Sigmoid colon (tissue), 4 donors: ENCODE results near the gene HELZ.

Experiments used
- EP300 ChIP-seq, 4 donors: sonication (generic); formaldehyde crosslinking; IDR thresholded peaks; one replicate each; pipeline ENCODE4 v1.6.1; 2017; ENCODE audit warnings: antibody characterized with exemption in 4 of 4
- POLR2A ChIP-seq, 2 donors: fragments of 450-650 bp; IDR thresholded peaks; one replicate each; pipeline ENCODE4 v1.6.1; 2016; ENCODE audit warnings: antibody characterized with exemption in 2 of 2, mild to moderate bottlenecking in 2 of 2, moderate library complexity in 2 of 2
- TF ChIP-seq, protein P1 (sequence below), 4 experiments: fragments of 450-650 bp in 3 of 4; fragments of 200-600 bp in 1 of 4; IDR thresholded peaks; one replicate each; pipeline ENCODE4 v1.5.1; 2016 to 2019; ENCODE audit warnings: antibody characterized with exemption in 4 of 4, mild to moderate bottlenecking in 3 of 4, moderate library complexity in 2 of 4

DNA sequence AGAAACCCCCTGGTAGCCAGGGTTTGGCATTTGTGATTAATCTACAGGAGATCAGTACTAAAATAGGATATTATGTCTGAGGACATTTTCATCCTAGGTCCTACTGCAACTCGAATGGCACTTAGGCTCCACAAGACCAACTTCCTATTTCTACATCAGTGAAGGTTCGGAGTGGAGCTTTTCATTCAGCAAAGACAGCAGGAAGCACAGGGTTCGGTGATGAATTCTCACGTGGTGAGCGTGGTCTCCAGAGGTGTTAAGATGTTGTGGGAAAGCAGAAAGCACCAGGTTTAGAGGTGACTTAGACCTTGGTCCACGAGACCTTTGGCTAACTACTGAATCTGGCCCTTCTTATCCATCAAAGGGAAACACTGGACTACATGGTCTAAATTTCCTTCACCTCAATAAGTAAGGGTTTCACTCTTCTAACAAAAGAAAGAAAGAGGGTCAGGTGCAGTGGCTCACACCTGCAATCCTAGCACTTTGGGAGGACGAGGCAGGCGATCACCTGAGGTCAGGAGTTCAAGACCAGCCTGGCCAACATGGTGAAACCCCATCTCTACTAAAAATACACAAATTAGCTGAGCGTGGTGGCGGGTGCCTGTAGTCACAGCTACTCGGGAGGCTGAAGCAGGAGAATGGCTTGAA lies 13.9 kb upstream of the HELZ start:
- TF ChIP-seq POLR2A (IDR thresholded peaks at IDR 0.05): no peak
- TF ChIP-seq, protein P1, sequence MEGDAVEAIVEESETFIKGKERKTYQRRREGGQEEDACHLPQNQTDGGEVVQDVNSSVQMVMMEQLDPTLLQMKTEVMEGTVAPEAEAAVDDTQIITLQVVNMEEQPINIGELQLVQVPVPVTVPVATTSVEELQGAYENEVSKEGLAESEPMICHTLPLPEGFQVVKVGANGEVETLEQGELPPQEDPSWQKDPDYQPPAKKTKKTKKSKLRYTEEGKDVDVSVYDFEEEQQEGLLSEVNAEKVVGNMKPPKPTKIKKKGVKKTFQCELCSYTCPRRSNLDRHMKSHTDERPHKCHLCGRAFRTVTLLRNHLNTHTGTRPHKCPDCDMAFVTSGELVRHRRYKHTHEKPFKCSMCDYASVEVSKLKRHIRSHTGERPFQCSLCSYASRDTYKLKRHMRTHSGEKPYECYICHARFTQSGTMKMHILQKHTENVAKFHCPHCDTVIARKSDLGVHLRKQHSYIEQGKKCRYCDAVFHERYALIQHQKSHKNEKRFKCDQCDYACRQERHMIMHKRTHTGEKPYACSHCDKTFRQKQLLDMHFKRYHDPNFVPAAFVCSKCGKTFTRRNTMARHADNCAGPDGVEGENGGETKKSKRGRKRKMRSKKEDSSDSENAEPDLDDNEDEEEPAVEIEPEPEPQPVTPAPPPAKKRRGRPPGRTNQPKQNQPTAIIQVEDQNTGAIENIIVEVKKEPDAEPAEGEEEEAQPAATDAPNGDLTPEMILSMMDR (IDR thresholded peaks at IDR 0.05): no peak
- TF ChIP-seq EP300 (IDR thresholded peaks at IDR 0.05): no peak
